K562 (cell line): ENCODE measurements around the gene ELAVL3. TPM values are rescaled to one million over a fixed set of nuclear protein-coding genes. Genes with fewer than 3 reads are reported as not detected.

Source experiments
- ATAC-seq: fragments of 200-7000 bp; cut with Tn5 transposase; 3 replicates; pipeline ENCODE4 v1.9.1; 2020; ENCODE audit warnings: moderate library complexity
- BruUV-seq: library from RNA; stranded (reverse); fragments of 400-500 nt; replicated peaks from 2 replicates; lab custom pipeline; 2021; lab: Mats Ljungman, UMichigan
- CTCF ChIA-PET: fragments of 300-600 bp; formaldehyde crosslinking; extraction: SDS; loops from one replicate; lab custom pipeline; 2021; ENCODE audit warnings: low intra/inter-chr PET ratio; lab: Yijun Ruan, JAX
- POLR2A ChIA-PET: fragments of 300-600, 350-650 bp; sonication (Branson Sonifier 250); formaldehyde crosslinking; extraction: SDS; loops from one replicate; lab custom pipeline; 2021; ENCODE audit warnings: antibody characterized with exemption, inconsistent platforms; lab: Yijun Ruan, JAX
- DNase-seq, 4 experiments: peaks; one replicate each; pipeline versions ENCODE4 v3.0.0 to v3.0.0-alpha.2; 2011 to 2018; ENCODE audit warnings: low spot score in 3 of 4, mixed read lengths in 3 of 4; ENCODE audit errors: extremely low read depth in 1 of 4
- FAIRE-seq: peaks from 2 replicates; lab custom pipeline; 2011; peaks lifted over from hg19 to GRCh38; lab: Jason Lieb, UNC
- H2AFZ ChIP-seq: 2 replicates; pipeline ENCODE4 v1.6.0; 2011; ENCODE audit warnings: low read depth, low read length, control low read depth, inconsistent platforms
- H3K27ac ChIP-seq: fragments of 200-600 bp; 3 replicates; pipeline ENCODE4 v1.8.0; 2011; ENCODE audit warnings: low read depth, mild to moderate bottlenecking, control low read depth, inconsistent platforms, low read length, moderate library complexity, mixed read lengths; ENCODE audit errors: extremely low read depth
- H3K27me3 ChIP-seq, 2 experiments: fragments of 300-600 bp in 1 of 2; 2 replicates in 1 of 2; 3 replicates in 1 of 2; pipeline versions ENCODE4 v1.6.0 to v1.8.0; 2011; ENCODE audit warnings: inconsistent platforms in 2 of 2, low read length in 2 of 2, mild to moderate bottlenecking in 1 of 2, mixed read lengths in 1 of 2, moderate library complexity in 1 of 2; ENCODE audit not compliant: control insufficient read depth in 2 of 2, insufficient read depth in 2 of 2
- H3K36me3 ChIP-seq: fragments of 300-600 bp; 3 replicates; pipeline ENCODE4 v1.8.0; 2011; ENCODE audit warnings: mild to moderate bottlenecking, low read length, inconsistent platforms; ENCODE audit not compliant: control insufficient read depth, insufficient read depth
- H3K4me1 ChIP-seq, 2 experiments: fragments of 200-600 bp in 1 of 2; replicated peaks in 1 of 2; 2 replicates in 1 of 2; 3 replicates in 1 of 2; pipeline versions ENCODE4 v1.5.1 to v1.8.0; 2011; ENCODE audit warnings: inconsistent platforms in 2 of 2, low read length in 2 of 2, mild to moderate bottlenecking in 1 of 2, mixed read lengths in 1 of 2, moderate library complexity in 1 of 2; ENCODE audit not compliant: control insufficient read depth in 2 of 2, insufficient read depth in 2 of 2
- H3K4me2 ChIP-seq: 2 replicates; pipeline ENCODE4 v1.6.1; 2011; ENCODE audit warnings: low read length, control low read depth, inconsistent platforms, mixed read lengths; ENCODE audit not compliant: insufficient read depth
- H3K4me3 ChIP-seq: fragments of 200-600 bp; sonication (generic), shearing (Covaris generic); 2 replicates; pipeline ENCODE4 v1.5.1; 2016; ENCODE audit warnings: control low read depth, inconsistent platforms
- H3K79me2 ChIP-seq: fragments of 200-600 bp; 3 replicates; pipeline ENCODE4 v1.8.0; 2011; ENCODE audit warnings: low read length, inconsistent platforms; ENCODE audit not compliant: control insufficient read depth, insufficient read depth
- H3K9ac ChIP-seq, 2 experiments: 2 replicates each; pipeline versions ENCODE4 v1.6.0 to v1.6.1; 2011; ENCODE audit warnings: low read depth in 2 of 2, low read length in 2 of 2, control low read depth in 1 of 2, inconsistent platforms in 1 of 2, mild to moderate bottlenecking in 1 of 2, mixed read lengths in 1 of 2; ENCODE audit not compliant: insufficient read depth in 1 of 2
- H3K9me1 ChIP-seq: one replicate; pipeline ENCODE4 v1.6.0; 2011; ENCODE audit warnings: inconsistent platforms, mild to moderate bottlenecking, low read length, moderate library complexity; ENCODE audit not compliant: control insufficient read depth, insufficient read depth
- H3K9me3 ChIP-seq: replicated peaks from 2 replicates; pipeline ENCODE4 v1.5.1; 2011; ENCODE audit warnings: low read depth, low read length, inconsistent platforms; ENCODE audit not compliant: control insufficient read depth, insufficient read depth
- H4K20me1 ChIP-seq: replicated peaks from 2 replicates; pipeline ENCODE4 v1.6.1; 2011; ENCODE audit warnings: low read length, inconsistent platforms, mixed read lengths; ENCODE audit not compliant: control insufficient read depth, insufficient read depth
- CEBPB ChIP-seq: fragments of 450-650 bp; IDR thresholded peaks from 2 replicates; pipeline ENCODE4 v1.6.1; 2016; ENCODE audit warnings: missing genetic modification characterization, missing compliant biosample characterization
- DPF2 ChIP-seq: fragments of 450-650 bp; IDR thresholded peaks from 2 replicates; pipeline ENCODE4 v1.6.1; 2016
- ETS1 ChIP-seq: conservative IDR thresholded peaks from 2 replicates; pipeline ENCODE4 v1.6.1; 2011; ENCODE audit warnings: low read depth, mild to moderate bottlenecking, low read length; ENCODE audit not compliant: control insufficient read depth
- IRF9 ChIP-seq: fragments of 450-650 bp; IDR thresholded peaks from 2 replicates; pipeline ENCODE4 v1.6.1; 2016; ENCODE audit warnings: missing biosample characterization, missing genetic modification characterization
- MEIS2 ChIP-seq: fragments of 450-650 bp; IDR thresholded peaks from 2 replicates; pipeline ENCODE4 v1.6.1; 2014; ENCODE audit warnings: mild to moderate bottlenecking; ENCODE audit not compliant: partially characterized antibody
- ZBTB7A ChIP-seq: IDR thresholded peaks from 2 replicates; pipeline ENCODE4 v1.6.1; 2011; ENCODE audit warnings: low read depth, mild to moderate bottlenecking, low read length, moderate library complexity, borderline replicate concordance; ENCODE audit not compliant: control insufficient read depth
- ZEB2 ChIP-seq: fragments of 450-650 bp; IDR thresholded peaks from 2 replicates; pipeline ENCODE4 v1.6.1; 2016
- ZFP30 ChIP-seq: fragments of 250-450 bp; sonication (Bioruptor Pico); IDR thresholded peaks from 2 replicates; pipeline ENCODE4 v1.8.0; 2022; ENCODE audit warnings: moderate library complexity, mild to moderate bottlenecking, inconsistent platforms, borderline replicate concordance
- ZNF174 ChIP-seq: fragments of 250-450 bp; sonication (Bioruptor Pico); IDR thresholded peaks from 2 replicates; pipeline ENCODE4 v1.4.0; 2020; ENCODE audit warnings: mild to moderate bottlenecking
- ZNF197 ChIP-seq: fragments of 200-800 bp; sonication (Bioruptor generic); IDR thresholded peaks from 2 replicates; pipeline ENCODE4 v1.6.1; 2016; ENCODE audit warnings: low read depth, missing genetic modification characterization, missing compliant biosample characterization
- ZNF232 ChIP-seq: sonication (generic); formaldehyde crosslinking; IDR thresholded peaks from 2 replicates; pipeline ENCODE4 v1.8.0; 2022; ENCODE audit warnings: mild to moderate bottlenecking, missing genetic modification reagents
- ZNF583 ChIP-seq: fragments of 250-450 bp; sonication (Bioruptor Pico); IDR thresholded peaks from 2 replicates; pipeline ENCODE4 v1.4.0; 2020
- WGBS: fragments of 100-300 bp; shearing (Covaris generic); methylation state at CpG from one replicate; pipeline ENCODE4 v1.1.6; 2016; ENCODE audit warnings: low coverage, mixed read lengths; ENCODE audit not compliant: insufficient coverage; ENCODE audit errors: missing lambda C conversion rate; 5-methylcytosine and 5-hydroxymethylcytosine counted together
- in situ Hi-C: fragments of 300-500 bp; cut with MboI; formaldehyde crosslinking; loops from 4 replicates; pipeline ENCODE4 v1.15.0; 2018; ENCODE audit warnings: inconsistent platforms, mixed read lengths
- intact Hi-C: fragments of 100-400 bp; cut with micrococcal nuclease; formaldehyde crosslinking; loops from 2 replicates; pipeline ENCODE4 v1.14.2; 2022
- polyA plus RNA-seq, 8 experiments: library from polyadenylated mRNA; depleted of rRNA in 4 of 8; stranded (reverse) in 5 of 8; unstranded in 3 of 8; fragments of >200 nt; fragmentation: Nextera tagmentation in 2 of 8; fragmentation: Illumina TruSeq in 1 of 8; extraction: Ambion mirVana in 2 of 8; extraction: Trizol in 1 of 8; gene quantifications; 2 replicates each; pipeline versions ENCODE4 v1.2.1 to v1.2.3, GENCODE V29; 2011 to 2014; ENCODE audit warnings: inconsistent platforms in 1 of 8, missing spikeins in 1 of 8
- total RNA-seq, 7 experiments: library from RNA; depleted of rRNA in 6 of 7; stranded (reverse); fragments of >200 nt in 6 of 7; fragmentation: Illumina TruSeq in 2 of 7; extraction: Trizol in 2 of 7; gene quantifications; 2 replicates each; pipeline versions ENCODE4 v1.2.1 to v1.2.3, GENCODE V29; 2011 to 2021; ENCODE audit warnings: low replicate concordance in 1 of 7
- TF ChIP-seq, protein P1 (sequence below), 2 experiments: fragments of 450-650 bp in 1 of 2; sonication (generic) in 1 of 2; formaldehyde crosslinking in 1 of 2; IDR thresholded peaks in 1 of 2; conservative IDR thresholded peaks in 1 of 2; 2 replicates each; pipeline versions ENCODE4 v1.6.1 to v1.8.1; 2016 to 2023; ENCODE audit warnings: mild to moderate bottlenecking in 2 of 2, moderate library complexity in 2 of 2, inconsistent platforms in 1 of 2, missing genetic modification reagents in 1 of 2
- TF ChIP-seq, protein P2 (sequence below): sonication (generic); formaldehyde crosslinking; IDR thresholded peaks from 2 replicates; pipeline ENCODE4 v1.8.0; 2022; ENCODE audit warnings: missing genetic modification reagents, mild to moderate bottlenecking, moderate library complexity, borderline replicate concordance

ELAVL3 gene
- total and polyA plus RNA-seq, 9 of the 15 experiments (the other 6 are each of a cell fraction or from before 2014, with no cell fraction given): not detected

GRCh38 chr19:11420429-11421370 lies 60.1 kb downstream of the ELAVL3 start:
- in situ Hi-C loops: no loop called here
- no peak overlapping the region for H3K27ac ChIP-seq
- H3K27me3 ChIP-seq: peaks cover 2 to 23% of the 10 kb centered on the region in 2 experiments; a peak in 3 of 5 replicates
- H4K20me1 ChIP-seq: no peaks in the 10 kb centered on the region
- 15% methylated on average over 43 of the region's 46 CpGs for WGBS
- no TSS peak for BruUV-seq
- intact Hi-C loops: no loop called here
- FAIRE-seq (no peak), DNase-seq (peak in 2 of 4 experiments; percentile 31 to 41), ATAC-seq (no peak; the same call in 2 of the 3 replicates)
- H3K4me3 ChIP-seq: no peak overlapping the region
- no peaks in the 10 kb centered on the region; the same call in 1 of the 2 replicates for H3K9me3 ChIP-seq
- H3K79me2 ChIP-seq: no peaks in the 10 kb centered on the region
- H2AFZ ChIP-seq: peak overlapping the region; percentile 3; the same call in 1 of the 2 replicates
- POLR2A ChIA-PET: interaction anchor here (0.6 to 1.2 kb wide), 6 partner anchors 10 to 372 kb away, joined by 3 to 5 read pairs (median 3); partner anchors contain the start of gene EPOR
- H3K9me1 ChIP-seq: no peaks in the 10 kb centered on the region
- H3K36me3 ChIP-seq: no peaks in the 10 kb centered on the region
- 0 out of 2 replicates have a peak overlapping the region, but pooled peaks have one; percentile 3 for H3K4me2 ChIP-seq
- peak overlapping the region in 1 of 2 experiments; percentile 76; a peak in 1 of 4 replicates for H3K9ac ChIP-seq
- peaks cover 2 to 56% of the 10 kb centered on the region in 2 experiments; a peak in 3 of 5 replicates for H3K4me1 ChIP-seq
- CTCF ChIA-PET: no interaction called here
- peak; percentile 99 for TF ChIP-seq CEBPB (tag)
- peak; percentile 67; the same call in 1 of the 2 replicates for TF ChIP-seq IRF9
- no peak for TF ChIP-seq ZNF174 (CRISPR knock-in tag)
- no peak for TF ChIP-seq DPF2
- no peak for TF ChIP-seq ETS1
- TF ChIP-seq ZBTB7A: peak; percentile 32; the same call in 1 of the 2 replicates
- no peak for TF ChIP-seq ZNF197 (CRISPR knock-in tag)
- TF ChIP-seq, protein P1, sequence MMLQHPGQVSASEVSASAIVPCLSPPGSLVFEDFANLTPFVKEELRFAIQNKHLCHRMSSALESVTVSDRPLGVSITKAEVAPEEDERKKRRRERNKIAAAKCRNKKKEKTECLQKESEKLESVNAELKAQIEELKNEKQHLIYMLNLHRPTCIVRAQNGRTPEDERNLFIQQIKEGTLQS (IDR thresholded peaks at IDR 0.05): 0 out of 2 replicates have a peak, but pooled peaks have one; percentile 16
- TF ChIP-seq, protein P1 (CRISPR knock-in tag; conservative IDR thresholded peaks at IDR 0.05): no peak
- peak; percentile 43 for TF ChIP-seq MEIS2
- TF ChIP-seq, protein P2, sequence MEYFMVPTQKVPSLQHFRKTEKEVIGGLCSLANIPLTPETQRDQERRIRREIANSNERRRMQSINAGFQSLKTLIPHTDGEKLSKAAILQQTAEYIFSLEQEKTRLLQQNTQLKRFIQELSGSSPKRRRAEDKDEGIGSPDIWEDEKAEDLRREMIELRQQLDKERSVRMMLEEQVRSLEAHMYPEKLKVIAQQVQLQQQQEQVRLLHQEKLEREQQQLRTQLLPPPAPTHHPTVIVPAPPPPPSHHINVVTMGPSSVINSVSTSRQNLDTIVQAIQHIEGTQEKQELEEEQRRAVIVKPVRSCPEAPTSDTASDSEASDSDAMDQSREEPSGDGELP (CRISPR knock-in tag): 0 out of 2 replicates have a peak, but pooled peaks have one; percentile 18
- no peak for TF ChIP-seq ZNF232 (CRISPR knock-in tag)
- no peak for TF ChIP-seq ZNF583
- TF ChIP-seq ZFP30 (CRISPR knock-in tag): no peak
- TF ChIP-seq ZEB2: no peak
